K562 (cell line): ENCODE measurements around the gene MED12. TPM values are rescaled to one million over a fixed set of nuclear protein-coding genes. Genes with fewer than 3 reads are reported as not detected.

Source experiments
- MEF2D ChIP-seq: conservative IDR thresholded peaks from 2 replicates; pipeline ENCODE4 v1.6.1; 2016; ENCODE audit warnings: low read depth, missing genetic modification characterization, missing compliant biosample characterization
- NFATC3 ChIP-seq: fragments of 450-650 bp; IDR thresholded peaks from 2 replicates; pipeline ENCODE4 v1.6.1; 2017; ENCODE audit warnings: mild to moderate bottlenecking
- NFIC ChIP-seq: fragments of 450-650 bp; IDR thresholded peaks from 2 replicates; pipeline ENCODE4 v1.6.1; 2017; ENCODE audit warnings: mild to moderate bottlenecking, inconsistent platforms
- NFXL1 ChIP-seq: fragments of 450-650 bp; formaldehyde crosslinking; IDR thresholded peaks from 2 replicates; pipeline ENCODE4 v1.4.0; 2021; ENCODE audit warnings: mild to moderate bottlenecking
- PRMT5 ChIP-seq: sonication (generic); formaldehyde crosslinking; IDR thresholded peaks from 2 replicates; pipeline ENCODE4 v1.5.0; 2020; ENCODE audit warnings: missing genetic modification reagents
- polyA plus RNA-seq, 8 experiments: library from polyadenylated mRNA; depleted of rRNA in 4 of 8; stranded (reverse) in 5 of 8; unstranded in 3 of 8; fragments of >200 nt; fragmentation: Nextera tagmentation in 2 of 8; fragmentation: Illumina TruSeq in 1 of 8; extraction: Ambion mirVana in 2 of 8; extraction: Trizol in 1 of 8; gene quantifications; 2 replicates each; pipeline versions ENCODE4 v1.2.1 to v1.2.3, GENCODE V29; 2011 to 2014; ENCODE audit warnings: inconsistent platforms in 1 of 8, missing spikeins in 1 of 8
- total RNA-seq, 7 experiments: library from RNA; depleted of rRNA in 6 of 7; stranded (reverse); fragments of >200 nt in 6 of 7; fragmentation: Illumina TruSeq in 2 of 7; extraction: Trizol in 2 of 7; gene quantifications; 2 replicates each; pipeline versions ENCODE4 v1.2.1 to v1.2.3, GENCODE V29; 2011 to 2021; ENCODE audit warnings: low replicate concordance in 1 of 7
- TF ChIP-seq, protein P1 (sequence below): fragments of 450-650 bp; formaldehyde crosslinking; IDR thresholded peaks from 2 replicates; pipeline ENCODE4 v1.4.0; 2020; ENCODE audit warnings: mild to moderate bottlenecking, mixed read lengths
- TF ChIP-seq, protein P2 (sequence below): sonication (generic); formaldehyde crosslinking; IDR thresholded peaks from 2 replicates; pipeline ENCODE4 v1.8.1; 2023; ENCODE audit warnings: mild to moderate bottlenecking, missing genetic modification reagents

Gene MED12
- total and polyA plus RNA-seq, 9 of the 15 experiments (the other 6 are each of a cell fraction or from before 2014, with no cell fraction given): 1.6 to 49.7 (median 8.6) TPM

DNA sequence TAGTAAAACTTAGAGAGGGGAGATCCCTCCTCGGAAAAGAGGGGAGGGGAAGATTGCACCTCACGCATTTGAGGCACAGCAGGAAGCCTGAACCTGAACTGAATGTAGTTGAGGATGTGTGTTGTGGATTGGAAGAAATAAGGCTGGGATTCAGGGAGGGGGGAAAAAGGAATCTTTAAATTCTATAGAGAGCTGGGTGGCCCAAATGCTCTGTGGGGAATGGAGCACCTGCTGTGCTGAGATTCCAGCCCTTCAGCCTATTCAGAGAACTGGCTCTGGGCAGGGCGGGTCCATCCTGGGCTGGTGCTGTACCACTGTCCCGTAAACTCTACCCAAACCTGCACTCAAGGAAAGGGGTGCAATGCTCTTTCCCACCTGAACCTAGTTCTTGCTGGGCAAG lies 18.7 kb upstream of the MED12 start (continued):
- TF ChIP-seq, protein P1, sequence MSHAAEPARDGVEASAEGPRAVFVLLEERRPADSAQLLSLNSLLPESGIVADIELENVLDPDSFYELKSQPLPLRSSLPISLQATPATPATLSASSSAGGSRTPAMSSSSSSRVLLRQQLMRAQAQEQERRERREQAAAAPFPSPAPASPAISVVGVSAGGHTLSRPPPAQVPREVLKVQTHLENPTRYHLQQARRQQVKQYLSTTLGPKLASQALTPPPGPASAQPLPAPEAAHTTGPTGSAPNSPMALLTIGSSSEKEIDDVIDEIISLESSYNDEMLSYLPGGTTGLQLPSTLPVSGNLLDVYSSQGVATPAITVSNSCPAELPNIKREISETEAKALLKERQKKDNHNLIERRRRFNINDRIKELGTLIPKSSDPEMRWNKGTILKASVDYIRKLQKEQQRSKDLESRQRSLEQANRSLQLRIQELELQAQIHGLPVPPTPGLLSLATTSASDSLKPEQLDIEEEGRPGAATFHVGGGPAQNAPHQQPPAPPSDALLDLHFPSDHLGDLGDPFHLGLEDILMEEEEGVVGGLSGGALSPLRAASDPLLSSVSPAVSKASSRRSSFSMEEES (CRISPR knock-in tag): no peak
- TF ChIP-seq MEF2D (tag) (no peak), NFIC (no peak), NFATC3 (no peak), PRMT5 (CRISPR knock-in tag) (no peak), NFXL1 (CRISPR knock-in tag) (no peak)
- TF ChIP-seq, protein P2, sequence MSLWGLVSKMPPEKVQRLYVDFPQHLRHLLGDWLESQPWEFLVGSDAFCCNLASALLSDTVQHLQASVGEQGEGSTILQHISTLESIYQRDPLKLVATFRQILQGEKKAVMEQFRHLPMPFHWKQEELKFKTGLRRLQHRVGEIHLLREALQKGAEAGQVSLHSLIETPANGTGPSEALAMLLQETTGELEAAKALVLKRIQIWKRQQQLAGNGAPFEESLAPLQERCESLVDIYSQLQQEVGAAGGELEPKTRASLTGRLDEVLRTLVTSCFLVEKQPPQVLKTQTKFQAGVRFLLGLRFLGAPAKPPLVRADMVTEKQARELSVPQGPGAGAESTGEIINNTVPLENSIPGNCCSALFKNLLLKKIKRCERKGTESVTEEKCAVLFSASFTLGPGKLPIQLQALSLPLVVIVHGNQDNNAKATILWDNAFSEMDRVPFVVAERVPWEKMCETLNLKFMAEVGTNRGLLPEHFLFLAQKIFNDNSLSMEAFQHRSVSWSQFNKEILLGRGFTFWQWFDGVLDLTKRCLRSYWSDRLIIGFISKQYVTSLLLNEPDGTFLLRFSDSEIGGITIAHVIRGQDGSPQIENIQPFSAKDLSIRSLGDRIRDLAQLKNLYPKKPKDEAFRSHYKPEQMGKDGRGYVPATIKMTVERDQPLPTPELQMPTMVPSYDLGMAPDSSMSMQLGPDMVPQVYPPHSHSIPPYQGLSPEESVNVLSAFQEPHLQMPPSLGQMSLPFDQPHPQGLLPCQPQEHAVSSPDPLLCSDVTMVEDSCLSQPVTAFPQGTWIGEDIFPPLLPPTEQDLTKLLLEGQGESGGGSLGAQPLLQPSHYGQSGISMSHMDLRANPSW (CRISPR knock-in tag): no peak
